Upper lobe of left lung (tissue), 6 donors: ENCODE results near the gene MSL2. TPM values are rescaled to one million over a fixed set of nuclear protein-coding genes. Genes with fewer than 3 reads are reported as not detected.
"Not testable (repeated sequence)": the region's sequence is repeated elsewhere in the genome, so short reads cannot be mapped to it uniquely, and the experiment has no call there.

ENCODE experiments used
- ATAC-seq, 2 donors: fragments of 200-7000 bp; cut with Tn5 transposase; one replicate each; pipeline ENCODE4 v1.9.1; 2022; ENCODE audit warnings: mild to moderate bottlenecking in 2 of 2, moderate library complexity in 2 of 2; ENCODE audit not compliant: low FRiP score in 2 of 2
- DNase-seq, 2 donors: peaks; one replicate each; pipeline ENCODE4 v3.0.0-alpha.2; 2019 to 2020
- H3K27ac ChIP-seq, 4 donors: fragments of 200-600 bp; sonication (generic); one replicate each; pipeline ENCODE4 v1.5.1; 2016 to 2019
- H3K27me3 ChIP-seq, 4 donors: fragments of 200-600 bp; sonication (generic); one replicate each; pipeline ENCODE4 v1.5.1; 2017 to 2019
- H3K36me3 ChIP-seq, 4 donors: fragments of 200-600 bp; sonication (generic); one replicate each; pipeline ENCODE4 v1.5.1; 2016 to 2019
- H3K4me1 ChIP-seq, 4 donors: fragments of 200-600 bp; sonication (generic); one replicate each; pipeline ENCODE4 v1.5.1; 2018 to 2019
- H3K4me3 ChIP-seq, 4 donors: fragments of 200-600 bp; sonication (generic); one replicate each; pipeline ENCODE4 v1.5.1; 2017 to 2019; ENCODE audit warnings: mild to moderate bottlenecking in 2 of 4, moderate library complexity in 1 of 4
- H3K9me3 ChIP-seq, 4 donors: fragments of 200-600 bp; sonication (generic); one replicate each; pipeline ENCODE4 v1.5.1; 2018 to 2019
- EP300 ChIP-seq, 4 donors: sonication (generic); formaldehyde crosslinking; IDR thresholded peaks; one replicate each; pipeline ENCODE4 v1.5.1; 2017; ENCODE audit warnings: antibody characterized with exemption in 4 of 4, control low read depth in 2 of 4
- POLR2A ChIP-seq, 4 donors: fragments of 450-650 bp; IDR thresholded peaks; one replicate each; pipeline ENCODE4 v1.5.1; 2016 to 2017; ENCODE audit warnings: antibody characterized with exemption in 4 of 4, mild to moderate bottlenecking in 2 of 4
- POLR2AphosphoS5 ChIP-seq, 2 donors: sonication (generic); formaldehyde crosslinking; IDR thresholded peaks; one replicate each; pipeline ENCODE4 v1.5.1; 2017; ENCODE audit warnings: antibody characterized with exemption in 2 of 2
- WGBS, 2 donors: methylation state at CpG; one replicate each; pipeline ENCODE4 v1.1.5; 2017 to 2018; 5-methylcytosine and 5-hydroxymethylcytosine counted together
- total RNA-seq, 6 donors: library from RNA; depleted of rRNA in 4 of 6; stranded (reverse); fragments of >200 nt in 4 of 6; gene quantifications; one replicate each; pipeline versions ENCODE4 v1.1.0 to v1.2.1, GENCODE V29; 2016 to 2021
- TF ChIP-seq, protein P1 (sequence below), 6 experiments: fragments of 450-650 bp in 4 of 6; fragments of 200-600 bp in 2 of 6; sonication (generic) in 2 of 6; IDR thresholded peaks; one replicate each; pipeline ENCODE4 v1.5.1; 2016 to 2019; ENCODE audit warnings: antibody characterized with exemption in 6 of 6
- donor health status: DM: no; HTN: no; CAD: no; lungs with moderate emphysema.
- donor health status: DM: no; HTN: yes; CAD: no; lungs with severe emphysema.

The MSL2 gene
- total RNA-seq, 6 donors from 2014 or later: 15.1 to 42.6 (median 33.4) TPM

GRCh38 chr3:136236109-136236508 is 40.0 kb upstream of the MSL2 start:
- WGBS, 2 donors: 78 to 96% methylated on average over 2 of the region's 2 CpGs
- no peaks in the 10 kb centered on the region for H3K4me1 ChIP-seq
- DNase-seq (no peak), ATAC-seq (no peak)
- no peak for TF ChIP-seq POLR2AphosphoS5 (IDR thresholded peaks at IDR 0.05)
- TF ChIP-seq POLR2A (IDR thresholded peaks at IDR 0.05): no peak
- TF ChIP-seq, protein P1, sequence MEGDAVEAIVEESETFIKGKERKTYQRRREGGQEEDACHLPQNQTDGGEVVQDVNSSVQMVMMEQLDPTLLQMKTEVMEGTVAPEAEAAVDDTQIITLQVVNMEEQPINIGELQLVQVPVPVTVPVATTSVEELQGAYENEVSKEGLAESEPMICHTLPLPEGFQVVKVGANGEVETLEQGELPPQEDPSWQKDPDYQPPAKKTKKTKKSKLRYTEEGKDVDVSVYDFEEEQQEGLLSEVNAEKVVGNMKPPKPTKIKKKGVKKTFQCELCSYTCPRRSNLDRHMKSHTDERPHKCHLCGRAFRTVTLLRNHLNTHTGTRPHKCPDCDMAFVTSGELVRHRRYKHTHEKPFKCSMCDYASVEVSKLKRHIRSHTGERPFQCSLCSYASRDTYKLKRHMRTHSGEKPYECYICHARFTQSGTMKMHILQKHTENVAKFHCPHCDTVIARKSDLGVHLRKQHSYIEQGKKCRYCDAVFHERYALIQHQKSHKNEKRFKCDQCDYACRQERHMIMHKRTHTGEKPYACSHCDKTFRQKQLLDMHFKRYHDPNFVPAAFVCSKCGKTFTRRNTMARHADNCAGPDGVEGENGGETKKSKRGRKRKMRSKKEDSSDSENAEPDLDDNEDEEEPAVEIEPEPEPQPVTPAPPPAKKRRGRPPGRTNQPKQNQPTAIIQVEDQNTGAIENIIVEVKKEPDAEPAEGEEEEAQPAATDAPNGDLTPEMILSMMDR (IDR thresholded peaks at IDR 0.05): no peak
- no peak for TF ChIP-seq EP300 (IDR thresholded peaks at IDR 0.05)
- no peaks in the 10 kb centered on the region for H3K36me3 ChIP-seq
- no peaks in the 10 kb centered on the region for H3K9me3 ChIP-seq
- H3K4me3 ChIP-seq: no peak overlapping the region
- no peak overlapping the region for H3K27ac ChIP-seq
- H3K27me3 ChIP-seq: no peaks in the 10 kb centered on the region

DNA sequence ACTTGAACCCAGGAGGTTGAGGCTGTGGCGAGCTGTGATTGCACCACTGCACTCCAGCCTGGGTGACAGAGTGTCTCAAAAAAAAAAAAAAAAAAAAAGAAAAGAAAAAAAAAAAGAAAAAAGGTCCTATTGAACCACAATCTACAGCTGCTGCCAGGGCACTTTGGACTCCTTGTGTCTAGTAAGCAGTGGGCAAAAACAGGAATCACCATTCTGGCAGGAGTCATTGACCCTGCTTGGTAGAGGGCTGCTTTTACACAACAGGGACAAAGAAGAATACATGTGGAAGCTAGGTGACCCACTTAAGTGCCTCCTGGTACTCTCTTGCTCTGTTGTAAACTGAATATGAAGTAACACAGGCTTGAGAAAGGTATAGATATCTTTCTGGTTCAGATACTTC is 39.4 kb upstream of the MSL2 start:
- Histone ChIP-seq H3K27ac (no peak overlapping the region), H3K36me3 (no peaks in the 10 kb centered on the region), H3K4me1 (no peaks in the 10 kb centered on the region), H3K27me3 (no peaks in the 10 kb centered on the region), H3K4me3 (no peak overlapping the region), H3K9me3 (no peaks in the 10 kb centered on the region)
- no peak for TF ChIP-seq POLR2A (IDR thresholded peaks at IDR 0.05)
- no peak for TF ChIP-seq POLR2AphosphoS5 (IDR thresholded peaks at IDR 0.05)
- TF ChIP-seq, protein P1 (IDR thresholded peaks at IDR 0.05): no peak
- TF ChIP-seq EP300 (IDR thresholded peaks at IDR 0.05): no peak
- DNase-seq (no peak), ATAC-seq (no peak)
- 79 to 89% methylated on average over 1 of the region's 1 CpG for WGBS, 2 donors

DNA sequence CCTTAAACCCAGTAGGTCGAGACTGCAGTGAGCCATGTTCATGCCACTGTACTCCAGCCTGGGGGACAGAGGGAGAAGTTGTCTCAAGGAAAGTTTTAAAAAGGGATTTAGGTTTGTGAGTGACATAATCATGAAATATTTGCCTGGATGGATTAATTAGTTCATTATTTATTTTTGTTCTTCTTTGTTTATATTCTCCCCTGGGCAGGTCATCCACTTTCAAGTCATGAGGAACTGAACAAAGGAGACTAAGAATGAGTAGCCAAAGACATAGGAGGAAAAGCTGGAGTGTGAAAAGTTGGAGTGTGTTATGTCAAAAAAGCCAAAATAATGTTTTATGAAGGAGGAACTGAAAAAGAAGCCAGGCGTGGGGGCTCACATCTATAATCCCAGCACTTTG is 36.3 kb upstream of the MSL2 start:
- no peak overlapping the region for H3K27ac ChIP-seq
- 76 to 83% methylated on average over 2 of the region's 2 CpGs for WGBS, 2 donors
- H3K9me3 ChIP-seq: no peaks in the 10 kb centered on the region
- no peak overlapping the region for H3K4me3 ChIP-seq
- H3K36me3 ChIP-seq: no peaks in the 10 kb centered on the region
- ATAC-seq: no peak
- no peak for DNase-seq
- TF ChIP-seq POLR2AphosphoS5 (IDR thresholded peaks at IDR 0.05): no peak
- no peak for TF ChIP-seq EP300 (IDR thresholded peaks at IDR 0.05)
- TF ChIP-seq, protein P1 (IDR thresholded peaks at IDR 0.05): no peak
- TF ChIP-seq POLR2A (IDR thresholded peaks at IDR 0.05): no peak
- no peaks in the 10 kb centered on the region for H3K4me1 ChIP-seq
- H3K27me3 ChIP-seq: no peaks in the 10 kb centered on the region

GRCh38 chr3:136222746-136223145 is 26.6 kb upstream of the MSL2 start:
- not testable (repeated sequence) for H3K9me3 ChIP-seq, ATAC-seq
- WGBS, 2 donors: 95 to 98% methylated on average over 4 of the region's 4 CpGs

DNA sequence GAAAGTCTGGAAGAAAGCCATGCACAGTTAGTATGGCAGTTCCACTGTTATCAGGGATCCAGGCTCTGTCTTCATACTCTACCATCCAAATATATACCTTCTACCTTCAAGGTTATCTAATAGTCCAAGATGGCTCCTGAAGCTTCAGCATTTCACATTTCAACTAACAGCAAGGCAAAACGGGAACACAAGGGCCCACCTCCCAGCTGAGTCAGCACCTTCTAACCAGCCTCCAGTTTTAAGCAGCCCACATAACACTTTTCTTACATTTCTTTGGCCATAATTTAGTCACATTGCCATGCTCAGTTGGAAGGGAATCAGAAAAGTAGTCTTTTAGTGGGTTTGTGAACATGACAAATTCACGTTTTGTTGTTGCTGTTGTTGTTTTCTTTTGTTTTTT is 15.4 kb upstream of the MSL2 start:
- WGBS, 2 donors: 73 to 76% methylated on average over 2 of the region's 2 CpGs
- DNase-seq: no peak
- TF ChIP-seq, protein P1 (IDR thresholded peaks at IDR 0.05): no peak
- TF ChIP-seq EP300 (IDR thresholded peaks at IDR 0.05) (no peak), POLR2AphosphoS5 (IDR thresholded peaks at IDR 0.05) (no peak), POLR2A (IDR thresholded peaks at IDR 0.05) (no peak)

More at GRCh38 chr3:136222746-136223145, 26.6 kb upstream of the MSL2 start:
- not testable (repeated sequence) for H3K4me3 ChIP-seq, H3K27ac ChIP-seq, H3K4me1 ChIP-seq, H3K36me3 ChIP-seq, H3K27me3 ChIP-seq, DNase-seq

More for the DNA sequence above, 15.4 kb upstream of the MSL2 start:
- no peak for ATAC-seq
- H3K9me3 ChIP-seq: no peaks in the 10 kb centered on the region
- H3K4me1 ChIP-seq: no peaks in the 10 kb centered on the region
- no peak overlapping the region for H3K27ac ChIP-seq
- no peaks in the 10 kb centered on the region for H3K27me3 ChIP-seq
- no peak overlapping the region for H3K4me3 ChIP-seq
- no peaks in the 10 kb centered on the region for H3K36me3 ChIP-seq
